GM19240 (cell line): Measurements from ENCODE around the gene LAS1L.
"Not testable (repeated sequence)": the region's sequence is repeated elsewhere in the genome, so short reads cannot be mapped to it uniquely, and the experiment has no call there.

Source experiments
- DNase-seq: peaks from one replicate; pipeline ENCODE4 v3.0.0; 2011; ENCODE audit warnings: low spot score; ENCODE audit not compliant: insufficient read length

The LAS1L gene

DNA sequence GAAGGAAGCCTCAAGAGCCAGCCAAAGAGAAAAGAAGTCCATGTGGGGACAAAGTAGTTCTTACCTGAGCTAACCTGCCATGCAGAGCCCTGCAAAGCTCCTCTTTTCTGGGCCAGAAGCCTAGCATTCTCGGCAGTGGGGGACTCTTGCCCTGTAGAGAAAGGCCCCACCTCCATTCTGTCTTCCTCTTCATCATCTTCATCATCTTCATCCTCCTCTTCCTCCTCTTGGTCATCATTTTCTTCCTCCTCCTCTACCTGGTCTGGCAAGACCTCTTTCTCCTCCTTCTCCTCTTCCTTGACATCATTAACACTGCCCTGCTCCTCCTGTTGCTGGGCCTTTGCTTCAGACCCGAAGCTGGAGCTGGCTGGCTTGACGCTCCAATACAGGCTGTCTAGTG is 16.7 kb downstream of the LAS1L start:
- DNase-seq = no peak

DNA sequence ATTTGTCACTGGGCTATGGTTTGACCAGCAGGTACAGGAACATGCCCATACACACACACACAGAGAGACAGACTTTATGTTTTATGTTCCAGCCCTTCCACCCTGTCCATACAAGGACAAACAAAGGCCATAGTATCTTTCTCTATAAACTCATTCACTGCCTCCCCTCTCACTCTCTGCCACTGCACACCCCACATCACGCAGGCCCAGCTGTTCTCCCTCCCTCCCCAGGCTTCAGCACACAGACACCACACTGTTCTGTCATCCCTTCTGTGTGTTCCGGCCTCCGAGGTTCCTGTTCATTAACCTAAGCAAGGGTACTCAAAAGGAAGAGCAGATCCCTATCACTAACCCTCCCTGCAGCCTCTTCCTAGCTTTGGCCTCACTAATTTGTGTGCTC is 17.8 kb downstream of the LAS1L start:
- no peak for DNase-seq

DNA sequence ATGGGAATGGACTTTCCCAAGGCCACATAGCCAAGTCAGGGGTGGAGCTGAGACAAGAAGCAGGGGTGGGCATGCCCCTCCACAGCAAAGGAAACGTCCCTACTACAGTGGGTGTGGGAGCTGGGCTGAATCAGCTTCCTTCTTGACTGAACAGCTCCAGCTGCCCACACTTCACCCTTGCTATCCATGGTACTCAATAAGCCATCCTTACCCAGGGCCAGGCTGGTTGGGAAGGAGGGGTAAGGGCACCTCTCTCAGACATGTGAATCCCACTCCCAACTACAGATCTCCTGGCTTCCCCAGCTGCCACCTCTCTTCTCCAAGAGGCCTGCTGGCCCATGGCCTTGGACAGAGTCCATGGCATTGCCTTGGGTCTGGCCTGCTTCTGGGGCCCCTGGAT is 21.0 kb downstream of the LAS1L start:
- no peak for DNase-seq

DNA sequence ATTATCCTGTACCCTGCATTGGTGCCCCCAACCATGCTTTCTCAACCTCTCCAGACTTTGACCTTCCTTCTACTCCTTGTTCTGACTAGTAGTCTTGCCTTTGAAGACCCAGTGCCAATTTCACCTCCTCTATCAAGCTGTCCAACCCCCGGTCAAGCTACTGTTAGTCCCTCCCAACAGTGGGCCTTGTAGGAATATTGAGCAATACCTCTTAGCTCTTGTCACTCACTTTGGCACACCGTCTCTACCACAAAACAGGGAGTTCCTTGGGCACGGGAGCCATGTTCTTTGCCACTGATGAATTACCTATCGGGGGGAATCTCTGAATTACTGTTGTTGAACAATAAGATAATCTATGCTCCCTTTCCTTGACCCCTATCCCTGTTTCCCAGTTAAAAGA is 25.2 kb downstream of the LAS1L start:
- no peak for DNase-seq

DNA sequence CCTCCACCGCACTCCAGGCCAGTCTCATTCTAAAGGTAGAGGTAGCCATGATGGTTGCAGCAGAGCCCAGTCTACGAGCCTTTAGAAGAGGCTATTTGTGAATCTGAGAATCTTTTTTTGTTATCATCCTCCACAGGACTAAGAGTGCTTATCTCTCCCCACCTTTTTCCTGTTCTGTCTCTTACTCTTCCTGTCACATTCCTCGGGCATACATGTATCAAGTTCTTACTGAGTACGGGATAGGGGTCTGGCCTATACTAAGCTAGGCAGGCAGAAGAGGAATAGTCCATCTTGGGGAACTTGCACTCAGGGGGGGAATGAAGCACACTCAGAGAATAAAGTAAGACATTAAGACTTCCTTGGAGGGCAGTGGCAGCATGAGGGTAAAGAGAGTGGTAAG is 25.7 kb downstream of the LAS1L start:
- DNase-seq = no peak

DNA sequence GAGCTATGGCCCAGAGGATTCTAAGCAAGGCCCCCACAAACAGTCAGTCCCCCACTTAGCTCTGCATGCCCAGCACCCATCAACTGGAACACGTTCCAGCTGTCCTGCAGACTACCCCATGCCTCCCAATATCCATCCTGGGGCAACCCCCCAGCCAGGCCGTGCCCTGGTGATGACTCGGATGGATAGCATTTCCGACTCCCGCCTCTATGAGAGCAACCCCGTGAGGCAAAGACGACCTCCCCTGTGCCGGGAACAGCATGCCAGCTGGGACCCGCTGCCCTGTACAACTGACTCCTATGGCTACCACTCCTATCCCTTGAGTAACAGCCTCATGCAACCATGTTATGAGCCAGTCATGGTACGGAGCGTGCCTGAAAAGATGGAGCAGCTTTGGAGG is 32.0 kb downstream of the LAS1L start:
- DNase-seq = no peak

DNA sequence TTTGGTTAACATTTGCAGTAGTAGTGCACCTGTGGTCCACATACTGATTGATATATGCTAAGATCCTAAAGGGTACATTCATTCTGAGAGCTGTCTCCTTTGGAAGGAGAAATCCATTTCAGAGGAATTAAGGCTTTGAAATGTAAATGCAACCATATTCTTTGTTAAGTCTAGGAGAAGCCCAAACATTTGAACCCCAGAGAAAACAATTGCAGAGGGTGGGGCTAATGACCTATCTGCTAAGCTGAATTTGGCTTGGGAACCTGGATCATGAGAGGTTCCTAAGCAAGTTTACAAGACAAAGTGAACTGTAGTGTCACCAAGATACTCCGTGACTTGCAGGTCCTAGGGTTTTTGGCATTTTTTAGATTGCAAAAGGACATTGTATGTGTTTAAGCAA is 41.2 kb downstream of the LAS1L start:
- DNase-seq = no peak

DNA sequence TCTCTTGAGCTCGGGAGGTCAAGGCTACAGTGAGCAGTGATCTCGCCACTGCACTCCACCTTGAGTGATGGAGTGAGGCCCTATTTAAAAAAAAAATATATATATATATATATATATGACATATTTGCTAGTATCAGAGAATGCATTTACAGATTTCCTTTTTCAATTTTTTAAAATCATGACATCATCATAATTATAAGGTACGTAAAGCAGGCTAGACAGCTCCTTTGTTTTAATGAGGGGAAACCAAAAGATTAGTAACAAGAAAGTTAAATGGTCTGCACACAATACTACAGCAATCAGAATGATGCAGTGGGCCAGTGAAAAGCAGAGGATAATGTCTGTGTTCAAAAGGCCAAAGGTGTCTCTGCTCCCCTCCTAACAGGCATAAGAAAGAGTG is 43.0 kb downstream of the LAS1L start:
- DNase-seq = no peak

DNA sequence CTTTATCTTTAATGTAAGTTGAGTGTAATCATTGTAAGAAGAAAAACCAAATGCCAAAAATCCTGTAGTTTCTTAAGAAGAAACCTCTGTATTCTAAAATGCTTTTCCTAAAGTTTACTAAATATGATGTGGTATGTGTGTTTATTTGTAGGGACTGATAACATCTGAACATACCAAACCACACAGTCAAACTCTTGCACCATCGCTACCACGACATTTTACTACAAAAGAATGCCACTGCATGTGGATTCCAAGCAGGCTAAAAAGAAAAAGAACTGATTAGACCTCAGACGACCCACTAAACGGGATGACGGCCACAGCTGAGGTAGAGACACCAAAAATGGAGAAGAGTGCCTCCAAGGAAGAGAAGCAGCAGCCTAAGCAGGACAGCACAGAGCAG is 46.1 kb downstream of the LAS1L start:
- no peak for DNase-seq

DNA sequence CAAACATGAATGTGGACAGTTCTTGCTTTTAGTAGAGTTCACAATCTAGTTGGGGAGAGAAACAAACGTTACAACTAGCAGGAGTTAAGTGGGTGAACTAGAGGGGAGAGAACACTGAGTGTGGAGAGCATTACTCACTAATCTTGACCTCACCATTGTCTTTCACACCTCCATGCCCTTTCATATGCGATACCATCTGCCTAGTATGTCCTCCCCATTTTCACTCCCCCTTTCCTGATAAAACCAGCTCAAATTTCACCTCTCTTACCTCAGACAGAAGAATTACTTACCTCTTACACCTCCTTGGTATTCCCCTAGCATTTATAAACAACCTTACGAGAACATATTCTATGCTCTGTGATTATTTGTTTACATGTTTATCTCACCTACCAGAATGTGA is 53.6 kb downstream of the LAS1L start:
- no peak for DNase-seq

DNA sequence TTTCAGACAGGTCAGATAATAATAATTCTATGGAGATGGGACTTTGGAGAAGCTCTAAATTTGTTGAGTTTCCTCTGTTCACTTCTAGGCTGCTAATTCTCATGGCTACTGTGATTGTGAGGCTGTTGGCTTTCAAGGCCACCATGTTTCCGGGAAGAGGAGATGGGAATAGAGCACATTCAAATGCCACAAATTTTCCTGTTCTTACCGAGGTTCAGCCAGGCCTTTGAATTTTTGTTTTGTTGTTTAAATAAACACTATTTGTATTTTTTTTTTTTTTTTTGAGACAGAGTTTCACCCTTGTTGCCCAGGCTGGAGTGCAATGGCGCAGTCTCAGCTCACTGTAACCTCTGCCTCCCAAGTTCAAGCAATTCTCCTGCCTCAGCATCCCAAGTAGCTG is 55.5 kb downstream of the LAS1L start:
- DNase-seq = not testable (repeated sequence)

DNA sequence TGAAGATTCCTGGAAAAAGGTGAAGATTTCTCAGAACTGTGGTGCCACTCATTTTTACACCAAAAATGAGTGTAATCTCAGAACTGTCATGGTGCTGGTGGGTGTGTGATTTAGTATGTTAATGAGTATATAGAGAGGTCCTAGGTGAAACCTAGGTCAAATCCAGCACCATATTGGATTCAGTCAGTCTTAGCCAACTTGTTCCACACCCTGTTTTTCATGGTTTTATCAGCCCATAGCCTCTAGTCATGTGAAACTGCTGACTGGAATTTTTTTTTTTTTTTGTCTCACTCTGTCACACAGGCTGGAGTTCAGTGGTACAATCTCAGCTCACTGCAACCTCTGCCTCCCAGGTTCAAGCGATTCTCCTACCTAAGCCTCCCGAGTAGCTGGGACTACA is 58.0 kb downstream of the LAS1L start:
- DNase-seq = no peak

DNA sequence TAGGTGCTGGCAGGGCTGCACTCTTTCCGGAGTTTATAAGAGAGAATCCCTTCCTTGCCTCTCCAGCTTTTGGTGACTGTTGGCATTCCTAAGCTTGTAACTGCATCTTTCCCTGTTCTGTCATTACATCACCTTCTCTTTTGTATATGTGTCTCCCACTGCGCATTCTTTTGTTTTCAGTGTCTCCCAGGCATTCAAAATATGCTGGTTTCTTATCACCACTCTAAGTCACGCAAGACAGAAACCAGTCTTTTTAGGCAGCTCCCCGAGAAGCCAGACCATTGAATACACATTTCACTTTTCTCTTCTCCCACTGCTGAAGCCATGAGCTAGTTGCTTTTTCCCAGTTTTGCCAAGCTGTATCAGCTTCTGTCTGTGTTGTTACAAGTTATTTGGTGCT is 71.0 kb downstream of the LAS1L start:
- no peak for DNase-seq
